ENCODE data around the gene GAS1.
A peak's percentile ranks its signal among the peaks of the same experiment; 100 is the strongest.

The GAS1 gene

GRCh38 chr9:86948074-86948929 lies 996 bp upstream of the GAS1 start:
- Histone ChIP-seq H3K9ac (peak overlapping the region; percentile 46 to 88 (median 83); a peak in 20 of 22 replicates), H3K27me3 (peaks cover 8 to 23% (median 11%) of the 10 kb centered on the region in 11 experiments), H3K4me2 (peak overlapping the region; percentile 84 to 98 (median 93)), H3K9me3 (replicated peaks in 1 of 11) (peaks cover 23 to 28% (median 26%) of the 10 kb centered on the region in 11 experiments), H3K4me3 (peak overlapping the region; percentile 76 to 88 (median 82)), H3K27ac (peak overlapping the region in 8 of 11 experiments; percentile 27 to 88 (median 47); a peak in 11 of 22 replicates), H3K36me3 (no peaks in the 10 kb centered on the region; a peak in 1 of 22 replicates), H4K20me1 (0 out of 22 replicates have a peak, but pooled peaks cover 0 to 6% (median 0%) of the 10 kb centered on the region in 11 experiments), H3K4me1 (peaks cover 15 to 31% (median 20%) of the 10 kb centered on the region in 10 experiments)
- TF ChIP-seq Cebpa-rat (IDR thresholded peaks at IDR 0.05), result no peak

GRCh38 chr9:86946201-86947145 lies 833 bp downstream of the GAS1 start:
- no peaks in the 10 kb centered on the region for H3K36me3 ChIP-seq
- H3K9ac ChIP-seq, result peak overlapping the region; percentile 82 to 88 (median 85)
- H3K4me3 ChIP-seq, result peak overlapping the region; percentile 76 to 88 (median 82)
- H3K27ac ChIP-seq, result peak overlapping the region; percentile 63 to 88 (median 82)
- H3K9me3 ChIP-seq (replicated peaks in 1 of 11), result peaks cover 10 to 15% (median 13%) of the 10 kb centered on the region in 11 experiments
- peaks cover 23 to 39% (median 28%) of the 10 kb centered on the region in 11 experiments for H3K27me3 ChIP-seq
- H4K20me1 ChIP-seq, result 0 out of 22 replicates have a peak, but pooled peaks cover 0 to 6% (median 0%) of the 10 kb centered on the region in 11 experiments
- H3K4me1 ChIP-seq, result peaks cover 15 to 33% (median 20%) of the 10 kb centered on the region in 10 experiments
- H3K4me2 ChIP-seq, result peak overlapping the region; percentile 90 to 98 (median 95)
- TF ChIP-seq Cebpa-rat (IDR thresholded peaks at IDR 0.05), result no peak

GRCh38 chr9:86945728-86946200 lies 1.5 kb downstream of the GAS1 start:
- peak overlapping the region; percentile 82 to 88 (median 85) for H3K9ac ChIP-seq

GRCh38 chr9:86944796-86945727 lies 2.2 kb downstream of the GAS1 start:
- H3K4me1 ChIP-seq, result peaks cover 15 to 33% (median 23%) of the 10 kb centered on the region in 10 experiments
- H3K9me3 ChIP-seq (replicated peaks in 1 of 11), result peaks cover 0 to 2% (median 0%) of the 10 kb centered on the region in 11 experiments; a peak in 7 of 22 replicates
- peak overlapping the region; percentile 90 to 98 (median 95) for H3K4me2 ChIP-seq
- peak overlapping the region; percentile 82 to 88 (median 85) for H3K9ac ChIP-seq
- 0 out of 22 replicates have a peak, but pooled peaks cover 0 to 6% (median 0%) of the 10 kb centered on the region in 11 experiments for H4K20me1 ChIP-seq
- peaks cover 23 to 39% (median 28%) of the 10 kb centered on the region in 11 experiments for H3K27me3 ChIP-seq
- H3K36me3 ChIP-seq, result no peaks in the 10 kb centered on the region
- peak overlapping the region; percentile 76 to 88 (median 82) for H3K4me3 ChIP-seq
- TF ChIP-seq Cebpa-rat (IDR thresholded peaks at IDR 0.05), result no peak
- H3K27ac ChIP-seq, result peak overlapping the region; percentile 63 to 88 (median 82); a peak in 21 of 22 replicates

More at GRCh38 chr9:86945728-86946200, 1.5 kb downstream of the GAS1 start:
- H3K4me2 ChIP-seq, result peak overlapping the region; percentile 90 to 98 (median 95)
- peaks cover 23 to 39% (median 28%) of the 10 kb centered on the region in 11 experiments for H3K27me3 ChIP-seq
- peak overlapping the region; percentile 76 to 88 (median 82) for H3K4me3 ChIP-seq
- H4K20me1 ChIP-seq, result 0 out of 22 replicates have a peak, but pooled peaks cover 0 to 6% (median 0%) of the 10 kb centered on the region in 11 experiments
- TF ChIP-seq Cebpa-rat (IDR thresholded peaks at IDR 0.05), result no peak
- H3K4me1 ChIP-seq, result peaks cover 15 to 33% (median 22%) of the 10 kb centered on the region in 10 experiments
- peaks cover 3 to 9% (median 7%) of the 10 kb centered on the region in 11 experiments for H3K9me3 ChIP-seq (replicated peaks in 1 of 11)
- no peaks in the 10 kb centered on the region for H3K36me3 ChIP-seq
- peak overlapping the region; percentile 63 to 88 (median 82); a peak in 21 of 22 replicates for H3K27ac ChIP-seq

- Histone ChIP-seq H3K27me3 (peaks cover 23 to 39% (median 28%) of the 10 kb centered on the region in 11 experiments), H3K4me2 (peak overlapping the region in 3 of 11 experiments; percentile 2 to 98 (median 20); a peak in 1 of 22 replicates)
- TF ChIP-seq Cebpa-rat (IDR thresholded peaks at IDR 0.05), result no peak
These were observed 3.8 kb downstream of the GAS1 start for GRCh38 chr9:86943201-86944113.

GRCh38 chr9:86942281-86943200 lies 4.8 kb downstream of the GAS1 start:
- H4K20me1 ChIP-seq, result 0 out of 22 replicates have a peak, but pooled peaks cover 0 to 6% (median 0%) of the 10 kb centered on the region in 11 experiments
- H3K4me2 ChIP-seq, result no peak overlapping the region
- H3K4me1 ChIP-seq, result peaks cover 9 to 25% (median 14%) of the 10 kb centered on the region in 10 experiments; a peak in 19 of 20 replicates
- peaks cover 23 to 39% (median 28%) of the 10 kb centered on the region in 11 experiments for H3K27me3 ChIP-seq
- H3K4me3 ChIP-seq, result no peak overlapping the region
- no peaks in the 10 kb centered on the region for H3K9me3 ChIP-seq (replicated peaks in 1 of 11)
- no peak overlapping the region for H3K27ac ChIP-seq
- no peak overlapping the region for H3K9ac ChIP-seq
- TF ChIP-seq Cebpa-rat (IDR thresholded peaks at IDR 0.05), result no peak
- H3K36me3 ChIP-seq, result no peaks in the 10 kb centered on the region

More at GRCh38 chr9:86943201-86944113, 3.8 kb downstream of the GAS1 start:
- Histone ChIP-seq H3K27ac (no peak overlapping the region), H3K4me3 (no peak overlapping the region), H3K9ac (no peak overlapping the region), H4K20me1 (0 out of 22 replicates have a peak, but pooled peaks cover 0 to 6% (median 0%) of the 10 kb centered on the region in 11 experiments), H3K36me3 (no peaks in the 10 kb centered on the region), H3K4me1 (peaks cover 9 to 25% (median 15%) of the 10 kb centered on the region in 10 experiments; a peak in 19 of 20 replicates), H3K9me3 (replicated peaks in 1 of 11) (no peaks in the 10 kb centered on the region)
